Measurements from ENCODE around the gene SLC38A4. TPM values are rescaled to one million over a fixed set of nuclear protein-coding genes. Genes with fewer than 3 reads are reported as not detected.
"Not testable (repeated sequence)": the region's sequence is repeated elsewhere in the genome, so short reads cannot be mapped to it uniquely, and the experiment has no call there.

The SLC38A4 gene
- total and polyA plus RNA-seq, 8 donors: 0.12 to 16.7 (median 8.4) TPM; not detected in 4

DNA sequence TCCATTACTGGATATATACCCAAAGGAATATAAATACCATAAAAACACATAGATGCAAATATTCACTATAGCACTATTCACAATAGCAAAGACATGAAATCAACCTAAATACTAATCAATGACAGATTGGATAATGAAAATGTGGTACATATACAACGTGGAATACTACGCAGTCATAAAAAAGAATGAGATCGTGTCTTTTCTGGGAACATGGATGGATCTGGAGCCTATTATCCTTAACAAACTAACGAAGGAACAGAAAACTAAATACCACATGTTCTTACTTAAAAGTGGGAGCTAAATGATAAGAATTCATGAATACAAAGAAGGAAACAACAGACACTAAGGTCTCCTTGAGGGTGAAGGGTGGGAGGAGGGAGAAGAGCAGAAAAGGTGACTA, 76.5 kb downstream of the SLC38A4 start:
- peaks cover 0 to 41% (median 21%) of the 10 kb centered on the region in 4 donors for H3K9me3 ChIP-seq
- TF ChIP-seq, protein P1, sequence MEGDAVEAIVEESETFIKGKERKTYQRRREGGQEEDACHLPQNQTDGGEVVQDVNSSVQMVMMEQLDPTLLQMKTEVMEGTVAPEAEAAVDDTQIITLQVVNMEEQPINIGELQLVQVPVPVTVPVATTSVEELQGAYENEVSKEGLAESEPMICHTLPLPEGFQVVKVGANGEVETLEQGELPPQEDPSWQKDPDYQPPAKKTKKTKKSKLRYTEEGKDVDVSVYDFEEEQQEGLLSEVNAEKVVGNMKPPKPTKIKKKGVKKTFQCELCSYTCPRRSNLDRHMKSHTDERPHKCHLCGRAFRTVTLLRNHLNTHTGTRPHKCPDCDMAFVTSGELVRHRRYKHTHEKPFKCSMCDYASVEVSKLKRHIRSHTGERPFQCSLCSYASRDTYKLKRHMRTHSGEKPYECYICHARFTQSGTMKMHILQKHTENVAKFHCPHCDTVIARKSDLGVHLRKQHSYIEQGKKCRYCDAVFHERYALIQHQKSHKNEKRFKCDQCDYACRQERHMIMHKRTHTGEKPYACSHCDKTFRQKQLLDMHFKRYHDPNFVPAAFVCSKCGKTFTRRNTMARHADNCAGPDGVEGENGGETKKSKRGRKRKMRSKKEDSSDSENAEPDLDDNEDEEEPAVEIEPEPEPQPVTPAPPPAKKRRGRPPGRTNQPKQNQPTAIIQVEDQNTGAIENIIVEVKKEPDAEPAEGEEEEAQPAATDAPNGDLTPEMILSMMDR (IDR thresholded peaks at IDR 0.05): no peak
- TF ChIP-seq POLR2AphosphoS5 (IDR thresholded peaks at IDR 0.05) (no peak), POLR2A (IDR thresholded peaks at IDR 0.05) (no peak), EP300 (IDR thresholded peaks at IDR 0.05) (no peak)
- no peak for DNase-seq
- H3K27me3 ChIP-seq: no peaks in the 10 kb centered on the region
- H3K36me3 ChIP-seq: no peaks in the 10 kb centered on the region
- intact Hi-C loops (cut with DNase I; ENCODE audit: low total_unique reads): no loop called here
- WGBS, 5 donors: 90 to 95% (median 94%) methylated on average over 4 of the region's 4 CpGs
- H3K4me1 ChIP-seq: no peaks in the 10 kb centered on the region
- H3K27ac ChIP-seq: no peak overlapping the region
- no peak overlapping the region for H3K4me3 ChIP-seq

DNA sequence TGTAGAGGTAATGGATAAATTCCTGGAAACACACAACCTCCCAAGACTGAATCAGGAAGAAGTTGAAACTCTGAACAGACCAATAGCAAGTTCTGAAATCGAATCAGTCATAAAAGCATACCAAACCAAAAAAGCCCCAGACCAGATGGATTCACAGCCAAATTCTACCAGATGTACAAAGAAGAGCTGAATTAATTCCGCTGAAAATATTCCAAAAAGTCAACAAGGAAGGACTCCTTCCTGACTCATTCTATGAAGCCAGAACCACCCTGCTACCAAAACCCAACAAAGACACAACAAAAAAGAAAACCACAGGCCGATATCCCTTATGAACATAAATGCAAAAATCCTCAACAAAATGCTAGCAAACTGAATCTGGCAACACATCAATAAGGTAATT, 81.5 kb downstream of the SLC38A4 start:
- 72 to 86% (median 82%) methylated on average over 3 of the region's 3 CpGs for WGBS, 5 donors
- Histone ChIP-seq H3K4me3 (no peak overlapping the region), H3K36me3 (no peaks in the 10 kb centered on the region), H3K9me3 (peaks cover 0 to 66% (median 36%) of the 10 kb centered on the region in 4 donors), H3K27me3 (no peaks in the 10 kb centered on the region), H3K4me1 (no peaks in the 10 kb centered on the region), H3K27ac (no peak overlapping the region)
- intact Hi-C loops (cut with DNase I; ENCODE audit: low total_unique reads): no loop called here
- DNase-seq: no peak
- no peak for TF ChIP-seq EP300 (IDR thresholded peaks at IDR 0.05)
- TF ChIP-seq, protein P1 (IDR thresholded peaks at IDR 0.05): no peak
- TF ChIP-seq POLR2A (IDR thresholded peaks at IDR 0.05): no peak
- no peak for TF ChIP-seq POLR2AphosphoS5 (IDR thresholded peaks at IDR 0.05)

DNA sequence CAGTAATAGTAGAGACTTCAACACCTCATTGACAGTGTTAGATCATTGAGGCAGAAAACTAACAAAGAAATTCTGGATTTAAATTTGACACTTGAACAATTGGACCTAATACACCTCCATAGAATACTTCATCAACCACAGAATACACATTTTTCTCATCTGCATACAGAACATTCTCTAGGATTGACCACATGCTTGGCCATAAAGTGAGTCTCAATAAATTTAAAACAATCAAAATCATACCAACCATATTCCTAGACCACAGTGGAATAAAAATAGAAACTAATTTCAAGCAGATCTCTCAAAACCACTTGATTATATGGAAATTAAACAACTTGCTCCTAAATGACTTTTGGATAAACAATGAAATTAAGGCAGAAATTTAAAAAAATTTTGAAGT, 82.3 kb downstream of the SLC38A4 start:
- DNase-seq: no peak
- no peaks in the 10 kb centered on the region for H3K4me1 ChIP-seq
- no peak for TF ChIP-seq POLR2AphosphoS5 (IDR thresholded peaks at IDR 0.05)
- TF ChIP-seq, protein P1 (IDR thresholded peaks at IDR 0.05): no peak
- no peak for TF ChIP-seq POLR2A (IDR thresholded peaks at IDR 0.05)
- TF ChIP-seq EP300 (IDR thresholded peaks at IDR 0.05): no peak
- H3K27ac ChIP-seq: no peak overlapping the region
- intact Hi-C loops (cut with DNase I; ENCODE audit: low total_unique reads): no loop called here
- peaks cover 0 to 57% (median 33%) of the 10 kb centered on the region in 4 donors for H3K9me3 ChIP-seq
- H3K27me3 ChIP-seq: no peaks in the 10 kb centered on the region
- no peaks in the 10 kb centered on the region for H3K36me3 ChIP-seq
- H3K4me3 ChIP-seq: no peak overlapping the region

DNA sequence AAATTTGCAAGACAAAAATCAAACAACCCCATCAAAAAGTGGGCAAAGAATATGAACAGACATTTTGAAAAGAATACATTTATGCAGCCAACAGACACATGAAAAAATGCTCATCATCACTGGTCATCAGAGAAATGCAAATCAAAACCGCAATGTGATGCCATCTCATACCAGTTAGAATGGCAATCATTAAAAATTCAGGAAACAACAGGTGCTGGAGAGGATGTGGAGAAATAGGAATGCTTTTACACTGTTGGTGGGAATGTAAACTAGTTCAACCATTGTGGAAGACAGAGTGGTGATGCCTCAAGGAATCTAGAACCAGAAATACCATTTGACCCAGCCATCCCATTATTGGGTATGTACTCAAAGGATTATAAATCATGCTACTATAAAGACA, 83.5 kb downstream of the SLC38A4 start:
- H3K36me3 ChIP-seq; H3K4me1 ChIP-seq; H3K27ac ChIP-seq; H3K27me3 ChIP-seq; DNase-seq; intact Hi-C loops (cut with DNase I; ENCODE audit: low total_unique reads); H3K4me3 ChIP-seq: not testable (repeated sequence)
- peaks cover under 1 to 62% (median 37%) of the 10 kb centered on the region in 4 donors for H3K9me3 ChIP-seq
- WGBS, 5 donors: 90 to 100% (median 96%) methylated on average over 1 of the region's 1 CpG

DNA sequence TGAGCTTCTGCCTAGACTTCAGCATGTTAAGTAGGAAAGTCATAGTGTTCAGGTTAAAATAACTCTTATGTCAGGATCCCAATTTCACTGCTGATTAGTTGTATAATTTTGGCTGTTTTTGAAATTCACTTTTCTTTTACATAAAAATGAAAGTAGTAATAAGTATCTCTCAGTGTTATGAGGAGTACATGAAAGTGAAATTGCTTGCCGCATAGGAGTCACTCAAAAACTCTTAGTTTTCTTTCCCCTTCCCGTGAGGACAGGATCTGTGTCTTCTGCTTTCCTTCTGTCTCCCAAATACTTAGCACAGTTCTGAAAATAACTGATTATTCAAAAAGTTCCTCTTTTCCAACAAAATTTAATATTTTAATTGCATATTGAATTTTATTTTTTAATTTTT, 100.5 kb downstream of the SLC38A4 start:
- Histone ChIP-seq H3K27me3 (no peaks in the 10 kb centered on the region), H3K4me1 (no peaks in the 10 kb centered on the region), H3K27ac (no peak overlapping the region), H3K9me3 (peaks cover 0 to 4% (median 0%) of the 10 kb centered on the region in 4 donors), H3K4me3 (no peak overlapping the region), H3K36me3 (no peaks in the 10 kb centered on the region)
- TF ChIP-seq, protein P1 (IDR thresholded peaks at IDR 0.05): no peak
- TF ChIP-seq POLR2A (IDR thresholded peaks at IDR 0.05): no peak
- TF ChIP-seq POLR2AphosphoS5 (IDR thresholded peaks at IDR 0.05): no peak
- TF ChIP-seq EP300 (IDR thresholded peaks at IDR 0.05): no peak
- intact Hi-C loops (cut with DNase I; ENCODE audit: low total_unique reads): no loop called here
- whole genome bisulfite sequencing, 5 donors: 73 to 94% (median 87%) methylated on average over 2 of the region's 2 CpGs
- no peak for DNase-seq
